Left hindlimb (tissue), 1 donor: ENCODE data around the gene SPTLC3.
A peak's percentile ranks its signal among the peaks of the same experiment; 100 is the strongest.

Experiments
- DNase-seq: peaks from one replicate; pipeline ENCODE4 v3.0.0-alpha.2; 2018

Gene SPTLC3

GRCh38 chr20:12987261-12987660 is 21.5 kb upstream of the SPTLC3 start:
- no peak for DNase-seq

- DNase-seq: no peak
Measured at GRCh38 chr20:12989586-12990115, 19.1 kb upstream of the SPTLC3 start.

DNA sequence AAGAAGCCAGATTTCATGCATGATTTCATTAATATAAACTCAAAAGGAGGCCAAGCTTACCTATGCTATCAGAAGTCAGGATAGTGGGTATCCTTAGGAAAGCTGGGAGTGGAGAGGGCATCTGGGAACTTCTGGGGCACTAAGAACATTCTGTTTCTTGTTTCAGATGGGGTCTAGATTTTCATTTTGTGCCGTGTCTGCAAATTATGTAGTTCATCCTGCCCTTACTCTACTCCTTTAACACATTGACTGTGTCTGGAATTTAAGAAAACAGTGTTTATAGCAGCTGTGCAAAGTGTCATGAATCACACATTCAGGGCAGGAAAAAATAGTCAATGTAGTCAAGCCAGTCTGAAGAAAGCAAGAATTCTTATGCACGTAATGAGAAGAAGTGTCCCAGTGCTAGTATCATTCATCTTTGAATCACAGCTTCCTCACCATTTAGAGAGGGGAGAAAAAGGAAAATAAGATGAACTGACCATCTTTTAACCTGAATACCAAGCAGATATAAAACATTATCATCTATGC is 11.6 kb upstream of the SPTLC3 start:
- DNase-seq: no peak

DNA sequence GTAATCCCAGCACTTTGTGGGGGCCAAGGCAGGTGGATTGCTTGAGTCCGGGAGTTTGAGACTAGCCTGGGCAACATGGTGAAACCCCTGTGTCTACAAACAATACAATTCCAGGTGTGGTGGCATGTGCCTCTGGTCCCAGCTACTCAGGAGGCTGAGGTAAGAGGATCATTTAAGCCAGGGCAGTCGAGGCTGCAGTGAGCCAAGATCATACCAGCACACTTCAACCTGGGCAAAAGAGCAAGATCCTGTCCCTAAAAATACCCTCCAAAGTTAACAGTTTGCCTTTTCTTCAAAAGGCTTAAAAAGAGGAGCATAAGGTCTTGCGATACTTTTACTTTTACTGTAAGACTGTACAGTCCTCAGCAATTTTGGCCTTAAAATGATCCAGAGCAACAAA is 10.7 kb upstream of the SPTLC3 start:
- no peak for DNase-seq

GRCh38 chr20:12999201-12999600 is 9.6 kb upstream of the SPTLC3 start:
- DNase-seq: no peak

DNA sequence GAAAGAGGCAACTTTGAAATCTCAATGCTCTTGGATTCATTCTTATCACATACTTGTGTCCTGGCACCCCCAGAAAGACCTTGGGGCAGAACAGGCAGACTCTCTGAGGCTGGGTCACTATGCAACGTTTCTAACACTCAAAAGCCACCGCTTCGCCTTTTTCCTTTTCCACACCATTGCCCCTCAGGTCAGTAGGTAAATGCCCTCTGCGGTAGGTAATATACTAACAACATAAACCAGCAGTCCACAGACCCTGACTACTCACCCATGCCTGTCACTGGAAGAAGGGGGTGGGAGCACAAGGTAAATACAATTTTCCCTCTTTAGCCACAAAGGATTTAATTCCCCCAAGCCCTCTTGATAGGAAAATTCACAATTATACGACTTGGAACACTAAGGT is 6.5 kb upstream of the SPTLC3 start:
- no peak for DNase-seq

DNA sequence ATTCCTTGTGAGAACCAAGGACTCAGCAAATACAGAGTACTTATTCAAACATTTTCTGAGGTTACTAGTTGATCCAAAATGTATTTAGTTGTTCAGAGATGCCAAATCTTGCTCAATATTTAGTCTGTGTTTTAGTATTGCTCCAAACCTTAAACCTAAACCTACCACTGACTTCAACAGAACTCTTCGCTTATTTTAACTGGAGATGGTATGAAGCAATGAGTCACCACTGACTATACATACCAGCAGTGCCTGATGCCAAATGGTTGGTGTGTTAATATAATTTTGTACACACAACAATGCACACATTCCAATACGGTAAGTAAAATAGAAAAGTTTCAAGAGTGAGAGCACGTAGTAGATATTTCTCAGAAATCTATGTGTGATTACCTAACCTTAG is 1.9 kb upstream of the SPTLC3 start:
- no peak for DNase-seq

DNA sequence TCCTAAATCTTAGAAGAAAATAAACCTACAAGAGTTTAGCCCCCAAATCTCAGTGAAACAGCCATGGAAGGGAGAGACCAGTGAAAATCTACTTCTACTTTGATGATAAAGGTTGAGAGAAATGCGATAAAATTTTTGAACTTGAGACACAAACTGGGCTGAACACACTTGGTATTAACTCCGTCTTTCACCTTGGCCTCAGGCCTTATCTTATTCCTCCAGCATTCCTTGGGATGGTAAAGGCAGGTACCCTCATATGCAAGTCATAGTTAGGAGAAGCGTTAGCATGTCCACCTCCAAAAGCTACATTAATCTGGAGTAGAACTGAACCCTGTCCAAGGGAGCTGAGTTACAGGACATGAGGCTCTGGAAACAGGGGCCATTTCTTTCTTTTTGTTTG is 1.2 kb upstream of the SPTLC3 start:
- DNase-seq: no peak

DNA sequence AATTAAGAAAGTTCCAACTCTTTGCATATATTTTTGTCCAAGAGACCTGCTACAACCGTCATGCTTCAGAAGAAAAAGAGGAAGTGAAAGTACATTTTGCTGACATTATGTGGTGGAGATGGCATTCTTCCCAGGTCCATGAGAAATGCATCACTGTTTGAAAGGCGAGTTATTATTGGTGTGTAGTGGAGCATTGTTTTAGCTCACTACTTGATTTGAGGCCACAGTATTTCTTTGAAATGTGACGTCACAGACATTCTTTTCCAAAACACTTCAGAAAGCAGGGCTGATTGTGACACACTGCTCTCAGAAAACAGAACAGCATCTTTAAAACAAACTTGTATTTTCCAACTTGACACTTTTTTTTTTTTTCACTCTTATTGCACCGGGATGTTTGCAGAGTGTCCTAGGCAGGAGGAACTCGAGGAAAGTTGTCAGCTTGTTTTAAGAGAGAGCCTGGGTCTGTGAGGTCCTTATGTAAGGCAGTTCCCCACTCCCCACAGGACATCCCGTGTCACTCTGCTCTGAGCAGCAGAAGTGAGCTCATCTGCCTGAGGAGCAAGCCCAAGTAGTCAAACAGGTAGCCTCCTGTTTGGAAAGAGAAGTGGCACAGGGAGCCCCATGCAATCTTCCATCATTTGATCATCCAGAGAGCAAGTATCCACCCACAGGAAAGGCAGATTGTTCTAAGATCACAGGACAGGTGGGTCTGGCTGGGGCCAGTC is 1.1 kb downstream of the SPTLC3 start:
- DNase-seq: peak; percentile 60

GRCh38 chr20:13012886-13013285 is 4.1 kb downstream of the SPTLC3 start:
- no peak for DNase-seq

DNA sequence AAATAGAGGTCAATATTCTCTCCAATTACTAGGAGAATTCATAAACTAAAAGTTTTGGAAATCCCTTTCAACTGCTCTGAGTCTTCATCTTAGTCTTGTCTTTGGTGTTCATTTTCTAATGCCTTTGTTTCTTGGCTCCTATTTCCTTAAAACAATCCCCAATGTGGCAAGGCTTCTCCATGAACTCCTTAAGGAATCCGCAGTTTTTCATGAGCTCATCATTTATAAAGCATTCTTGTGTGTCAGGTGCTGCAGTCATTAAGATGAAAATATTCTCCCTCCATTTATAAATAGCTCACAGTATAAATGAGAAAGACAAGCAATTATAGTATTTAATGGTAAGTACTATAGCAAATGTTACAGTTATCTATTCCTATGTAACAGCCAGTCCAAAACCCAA is 4.6 kb downstream of the SPTLC3 start:
- DNase-seq: no peak

DNA sequence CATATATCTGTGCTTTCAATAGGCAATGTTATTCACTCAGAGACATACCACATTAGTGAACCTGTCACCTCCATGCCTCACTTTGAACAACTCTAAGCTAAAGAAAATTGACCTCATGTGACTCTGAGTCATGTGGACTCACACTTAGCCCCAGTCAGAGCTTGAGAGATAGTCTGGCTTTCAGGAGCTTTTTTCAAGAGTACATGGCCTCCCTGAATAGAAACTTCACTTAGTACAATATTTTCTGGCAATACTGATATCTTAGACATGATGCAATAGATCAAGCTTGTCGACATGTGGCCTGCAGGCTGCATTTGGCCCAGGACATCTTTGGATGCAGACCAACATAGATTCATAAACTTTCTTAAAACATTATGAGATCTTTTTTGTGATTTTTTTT is 8.5 kb downstream of the SPTLC3 start:
- no peak for DNase-seq

DNA sequence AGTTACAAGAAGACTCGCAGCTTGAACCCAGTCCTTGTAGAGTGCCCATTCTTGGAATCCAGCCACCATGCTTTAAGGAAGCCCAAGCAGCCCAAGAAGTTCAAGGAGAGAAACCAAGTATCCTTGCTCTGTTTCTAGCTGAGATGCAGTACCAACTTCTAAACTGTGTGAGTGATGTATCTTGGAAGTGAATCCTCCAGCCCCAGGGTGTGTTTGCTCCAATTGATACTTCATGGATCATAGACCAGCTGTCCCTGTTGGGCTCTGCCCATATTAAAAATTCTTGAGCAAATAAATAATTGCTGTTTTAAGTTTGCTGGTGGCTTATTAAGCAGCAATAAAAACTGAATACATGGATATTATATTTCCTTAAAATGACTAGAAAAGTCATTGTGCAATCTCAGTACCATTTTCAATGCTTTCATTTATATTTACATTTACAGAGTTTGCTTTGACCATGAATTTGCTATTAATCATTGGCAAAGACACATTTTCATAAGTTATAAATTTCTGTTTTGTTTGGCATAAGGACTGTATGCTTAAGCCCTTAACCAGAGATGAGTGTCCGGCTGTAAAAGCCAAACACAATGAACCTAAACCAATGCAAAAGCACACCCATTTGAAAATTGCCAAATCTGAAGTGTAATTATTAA is 9.2 kb downstream of the SPTLC3 start:
- DNase-seq: no peak

DNA sequence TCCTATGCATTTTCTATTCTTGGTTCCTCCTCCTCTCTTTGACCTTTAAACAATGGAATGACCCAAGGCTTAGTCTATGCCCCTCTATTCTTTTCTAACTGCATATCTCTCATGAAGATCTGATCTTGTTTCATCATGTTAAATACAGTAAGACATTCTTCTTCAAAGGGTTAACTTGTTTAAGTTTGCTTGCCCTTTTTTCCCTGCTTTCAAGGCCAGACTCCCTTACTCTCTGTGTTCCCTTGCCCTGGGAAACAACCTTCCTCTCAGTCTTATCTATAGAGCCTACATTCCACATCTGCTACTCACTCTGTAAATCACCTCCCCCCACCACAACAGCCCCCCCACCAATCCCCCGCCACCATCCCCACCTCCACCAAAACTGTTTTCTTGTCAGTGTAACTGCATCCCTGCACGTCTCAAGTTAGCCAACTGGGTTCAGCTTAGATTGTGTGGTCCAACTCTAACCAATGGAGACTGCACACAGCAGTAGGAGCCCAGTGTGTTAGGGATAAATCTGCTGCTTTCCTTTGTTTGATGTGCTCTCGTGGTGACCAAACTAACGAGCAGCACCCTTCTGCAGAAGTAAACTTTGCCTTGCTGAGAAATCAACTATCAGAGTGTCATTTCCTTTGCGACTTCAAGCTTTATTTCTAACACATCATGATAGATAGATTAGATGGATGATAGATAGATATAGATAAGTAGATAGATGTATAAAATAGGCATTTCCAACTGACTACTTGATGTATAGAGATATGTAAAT is 12.6 kb downstream of the SPTLC3 start:
- no peak for DNase-seq

GRCh38 chr20:13022401-13023155 is 13.8 kb downstream of the SPTLC3 start:
- no peak for DNase-seq

- no peak for DNase-seq
Measured at GRCh38 chr20:13024596-13024995, 15.8 kb downstream of the SPTLC3 start.

GRCh38 chr20:13025181-13025580 is 16.4 kb downstream of the SPTLC3 start:
- DNase-seq: no peak

GRCh38 chr20:13028001-13028400 is 19.2 kb downstream of the SPTLC3 start:
- DNase-seq: no peak

- DNase-seq: no peak
Measured at GRCh38 chr20:13028673-13029072, 19.9 kb downstream of the SPTLC3 start.

DNA sequence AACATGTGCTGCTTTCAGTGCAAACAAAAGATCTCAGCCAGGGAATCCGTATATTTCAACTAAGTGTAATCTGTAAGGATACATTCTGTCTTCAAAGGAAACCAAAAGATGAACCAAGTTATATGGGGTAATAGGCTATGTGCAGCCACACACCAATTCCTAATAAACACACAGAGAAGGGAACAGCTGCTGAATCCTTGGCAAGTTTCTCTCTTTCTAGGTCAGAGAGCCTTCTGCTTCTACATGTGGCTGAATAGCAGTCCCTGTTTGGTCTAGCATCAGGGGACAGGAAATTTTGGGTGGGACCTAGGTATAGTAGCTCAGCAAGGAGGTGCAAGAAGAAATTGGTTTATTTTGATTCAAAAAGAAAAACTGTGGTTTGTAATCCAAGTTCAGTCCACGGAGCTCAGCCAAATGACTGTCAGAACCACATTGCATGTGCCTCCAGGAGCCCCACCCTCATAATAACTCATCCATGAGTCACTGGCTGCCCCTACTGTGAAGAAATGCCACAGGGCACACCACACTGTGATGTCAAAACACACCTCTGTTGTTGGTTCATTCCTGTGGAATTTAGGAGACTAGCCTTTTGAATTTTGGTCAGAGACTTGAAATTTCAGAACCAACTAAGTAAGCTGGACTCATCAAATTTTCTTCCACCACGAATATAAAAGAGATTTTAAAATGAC is 21.1 kb downstream of the SPTLC3 start:
- no peak for DNase-seq

- DNase-seq: no peak
Measured at GRCh38 chr20:13031751-13032150, 23.0 kb downstream of the SPTLC3 start.

DNA sequence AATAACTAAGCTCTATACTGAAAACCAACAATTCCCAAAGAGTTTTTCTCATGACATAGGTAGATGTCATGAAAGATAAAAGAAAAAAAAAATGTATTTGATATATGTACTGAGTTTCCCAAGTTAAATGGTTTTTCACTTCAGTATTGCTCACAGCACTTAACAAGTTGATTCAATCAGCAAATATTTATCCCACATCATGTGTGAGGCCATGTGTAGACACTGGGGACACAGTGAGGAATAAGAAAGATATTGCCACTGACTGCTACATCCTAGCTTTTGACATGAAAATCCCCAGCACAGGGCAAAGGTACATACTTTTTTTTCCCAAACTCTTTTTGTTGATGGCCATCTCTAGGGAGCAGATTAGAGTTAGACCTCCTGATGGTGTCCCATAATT is 25.3 kb downstream of the SPTLC3 start:
- DNase-seq: no peak
